ENCODE measurements around the gene CARMIL1. TPM values are rescaled to one million over a fixed set of nuclear protein-coding genes. Genes with fewer than 3 reads are reported as not detected.

CARMIL1 gene
- polyA plus RNA-seq, 4 donors, result 35.3 to 74.5 (median 47.2) TPM

GRCh38 chr6:25363427-25363826 lies 84.3 kb downstream of the CARMIL1 start:
- Histone ChIP-seq H3K4me3 (ENCODE audit: low read depth in 1 of 3, low read length in 3 of 3) (no peak overlapping the region), H3K36me3 (ENCODE audit: control insufficient read depth in 3 of 3, insufficient read depth in 2 of 3, low read depth in 1 of 3, low read length in 3 of 3) (no peaks in the 10 kb centered on the region), H3K27me3 (ENCODE audit: control insufficient read depth in 3 of 3, insufficient read depth in 3 of 3, low read length in 3 of 3) (no peaks in the 10 kb centered on the region), H3K27ac (ENCODE audit: low read depth in 1 of 3, low read length in 2 of 3) (no peak overlapping the region), H3K9me3 (ENCODE audit: control insufficient read depth in 2 of 2, insufficient read depth in 1 of 2, low read depth in 1 of 2, low read length in 1 of 2) (no peaks in the 10 kb centered on the region), H3K4me1 (ENCODE audit: control insufficient read depth in 3 of 3, insufficient read depth in 2 of 3, low read depth in 1 of 3, low read length in 2 of 3) (peaks cover 3 to 10% (median 8%) of the 10 kb centered on the region in 3 donors)
- 38 to 72% (median 59%) methylated on average over 2 of the region's 2 CpGs for WGBS, 3 donors
- DNase-seq, result no peak
- FAIRE-seq, result no peak

DNA sequence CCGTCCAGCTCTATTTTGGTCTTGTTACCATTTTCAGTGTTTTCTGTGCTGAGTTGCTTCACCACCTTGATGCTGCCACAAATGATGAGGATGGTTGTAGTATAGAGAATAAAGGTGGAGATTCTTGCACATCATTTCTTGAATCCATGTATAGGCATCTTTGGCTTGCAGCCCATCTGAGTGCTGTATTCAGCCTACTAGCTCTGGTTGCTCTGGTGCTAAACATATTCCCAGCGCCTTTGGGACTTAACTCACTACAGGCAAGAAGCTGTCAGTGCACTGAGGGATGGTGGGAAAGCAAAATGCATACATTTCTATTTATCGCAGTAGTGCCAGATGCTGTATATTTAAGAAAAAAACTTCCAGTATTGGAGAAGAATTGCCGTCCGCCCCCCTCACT lies 86.0 kb downstream of the CARMIL1 start:
- H3K36me3 ChIP-seq (ENCODE audit: control insufficient read depth in 3 of 3, insufficient read depth in 2 of 3, low read depth in 1 of 3, low read length in 3 of 3), result no peaks in the 10 kb centered on the region
- H3K27me3 ChIP-seq (ENCODE audit: control insufficient read depth in 3 of 3, insufficient read depth in 3 of 3, low read length in 3 of 3), result no peaks in the 10 kb centered on the region
- H3K9me3 ChIP-seq (ENCODE audit: control insufficient read depth in 2 of 2, insufficient read depth in 1 of 2, low read depth in 1 of 2, low read length in 1 of 2), result no peaks in the 10 kb centered on the region
- H3K27ac ChIP-seq (ENCODE audit: low read depth in 1 of 3, low read length in 2 of 3), result no peak overlapping the region
- FAIRE-seq (no peak), DNase-seq (no peak)
- WGBS, 3 donors, result 93 to 96% (median 94%) methylated on average over 5 of the region's 5 CpGs
- H3K4me3 ChIP-seq (ENCODE audit: low read depth in 1 of 3, low read length in 3 of 3), result no peak overlapping the region
- peaks cover 6 to 13% (median 11%) of the 10 kb centered on the region in 3 donors for H3K4me1 ChIP-seq (ENCODE audit: control insufficient read depth in 3 of 3, insufficient read depth in 2 of 3, low read depth in 1 of 3, low read length in 2 of 3)

DNA sequence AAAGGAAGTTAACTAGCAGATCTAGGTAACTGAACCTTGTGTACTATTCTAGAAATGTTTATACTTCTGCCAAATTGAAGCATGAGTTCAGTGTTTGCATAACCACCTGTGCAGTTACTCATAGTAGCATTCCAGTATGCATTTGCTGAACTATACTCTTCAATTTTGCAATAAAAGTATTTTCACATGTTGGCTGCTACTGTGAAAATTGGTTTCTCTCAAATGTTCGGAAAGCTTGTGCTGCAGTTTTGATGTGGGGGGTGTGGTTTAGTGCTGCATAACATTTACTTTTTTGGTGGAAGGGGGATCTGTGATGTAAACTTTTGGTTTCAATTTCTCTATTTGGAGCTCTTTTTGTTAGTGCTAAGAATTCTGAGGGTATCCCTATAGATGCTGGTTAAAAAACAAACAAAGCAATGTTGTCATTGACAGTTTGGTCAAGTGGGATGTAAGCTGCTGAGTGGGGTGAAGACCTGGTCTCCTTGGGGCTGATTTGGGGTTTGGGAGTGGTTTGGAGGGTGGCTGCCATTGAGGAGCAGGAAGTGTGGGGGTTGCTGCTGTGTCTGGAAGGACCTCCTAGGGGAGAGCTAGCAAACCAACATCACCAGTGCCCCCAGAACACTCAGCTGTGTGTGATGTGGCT lies 87.8 kb downstream of the CARMIL1 start:
- no peaks in the 10 kb centered on the region for H3K9me3 ChIP-seq (ENCODE audit: control insufficient read depth in 2 of 2, insufficient read depth in 1 of 2, low read depth in 1 of 2, low read length in 1 of 2)
- peak overlapping the region in 1 of 3 donors; percentile 25 for H3K27ac ChIP-seq (ENCODE audit: low read depth in 1 of 3, low read length in 2 of 3)
- FAIRE-seq (no peak), DNase-seq (no peak)
- WGBS, 3 donors, result 44 to 72% (median 55%) methylated on average over 1 of the region's 1 CpG
- H3K36me3 ChIP-seq (ENCODE audit: control insufficient read depth in 3 of 3, insufficient read depth in 2 of 3, low read depth in 1 of 3, low read length in 3 of 3), result no peaks in the 10 kb centered on the region
- H3K4me1 ChIP-seq (ENCODE audit: control insufficient read depth in 3 of 3, insufficient read depth in 2 of 3, low read depth in 1 of 3, low read length in 2 of 3), result peaks cover 6 to 18% (median 13%) of the 10 kb centered on the region in 3 donors
- no peaks in the 10 kb centered on the region for H3K27me3 ChIP-seq (ENCODE audit: control insufficient read depth in 3 of 3, insufficient read depth in 3 of 3, low read length in 3 of 3)
- no peak overlapping the region for H3K4me3 ChIP-seq (ENCODE audit: low read depth in 1 of 3, low read length in 3 of 3)

DNA sequence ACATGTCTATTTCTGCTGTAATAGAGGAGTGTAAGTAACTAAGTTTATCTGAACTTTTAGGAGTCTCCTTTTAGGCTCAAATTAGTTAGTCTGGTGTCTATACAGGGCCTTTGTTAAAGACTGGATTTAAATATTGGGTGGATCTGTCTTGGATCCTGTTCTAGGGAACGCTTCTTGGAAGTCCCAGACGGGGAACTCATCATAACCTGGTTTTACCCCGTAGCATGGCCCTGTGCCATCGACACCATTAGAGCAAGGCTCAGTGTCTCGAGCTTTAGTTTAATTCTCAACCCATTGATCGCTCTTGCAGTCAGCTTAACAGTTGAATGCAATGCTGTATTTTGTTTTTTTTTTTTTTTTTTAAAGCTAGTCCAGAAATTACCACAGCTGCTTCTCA lies 89.9 kb downstream of the CARMIL1 start:
- no peaks in the 10 kb centered on the region for H3K9me3 ChIP-seq (ENCODE audit: control insufficient read depth in 2 of 2, insufficient read depth in 1 of 2, low read depth in 1 of 2, low read length in 1 of 2)
- peaks cover 6 to 18% (median 13%) of the 10 kb centered on the region in 3 donors for H3K4me1 ChIP-seq (ENCODE audit: control insufficient read depth in 3 of 3, insufficient read depth in 2 of 3, low read depth in 1 of 3, low read length in 2 of 3)
- 23 to 62% (median 39%) methylated on average over 6 of the region's 6 CpGs for WGBS, 3 donors
- no peak for DNase-seq
- no peaks in the 10 kb centered on the region for H3K36me3 ChIP-seq (ENCODE audit: control insufficient read depth in 3 of 3, insufficient read depth in 2 of 3, low read depth in 1 of 3, low read length in 3 of 3)
- peak overlapping the region in 2 of 3 donors; percentile 37 to 87 for H3K27ac ChIP-seq (ENCODE audit: low read depth in 1 of 3, low read length in 2 of 3)
- no peak overlapping the region for H3K4me3 ChIP-seq (ENCODE audit: low read depth in 1 of 3, low read length in 3 of 3)
- FAIRE-seq, result no peak
- no peaks in the 10 kb centered on the region for H3K27me3 ChIP-seq (ENCODE audit: control insufficient read depth in 3 of 3, insufficient read depth in 3 of 3, low read length in 3 of 3)

- Histone ChIP-seq H3K27ac (ENCODE audit: low read depth in 1 of 3, low read length in 2 of 3) (peak overlapping the region; percentile 34 to 87 (median 37)), H3K4me3 (ENCODE audit: low read depth in 1 of 3, low read length in 3 of 3) (no peak overlapping the region), H3K36me3 (ENCODE audit: control insufficient read depth in 3 of 3, insufficient read depth in 2 of 3, low read depth in 1 of 3, low read length in 3 of 3) (no peaks in the 10 kb centered on the region), H3K4me1 (ENCODE audit: control insufficient read depth in 3 of 3, insufficient read depth in 2 of 3, low read depth in 1 of 3, low read length in 2 of 3) (peaks cover 6 to 18% (median 13%) of the 10 kb centered on the region in 3 donors), H3K27me3 (ENCODE audit: control insufficient read depth in 3 of 3, insufficient read depth in 3 of 3, low read length in 3 of 3) (no peaks in the 10 kb centered on the region), H3K9me3 (ENCODE audit: control insufficient read depth in 2 of 2, insufficient read depth in 1 of 2, low read depth in 1 of 2, low read length in 1 of 2) (no peaks in the 10 kb centered on the region)
- FAIRE-seq (no peak), DNase-seq (peak; percentile 78)
- WGBS, 3 donors, result 8 to 36% (median 21%) methylated on average over 10 of the region's 10 CpGs
Measured at GRCh38 chr6:25369433-25370177, 90.4 kb downstream of the CARMIL1 start.

GRCh38 chr6:25370178-25371036 lies 91.2 kb downstream of the CARMIL1 start:
- Histone ChIP-seq H3K4me1 (ENCODE audit: control insufficient read depth in 3 of 3, insufficient read depth in 2 of 3, low read depth in 1 of 3, low read length in 2 of 3) (peaks cover 6 to 18% (median 13%) of the 10 kb centered on the region in 3 donors), H3K27me3 (ENCODE audit: control insufficient read depth in 3 of 3, insufficient read depth in 3 of 3, low read length in 3 of 3) (no peaks in the 10 kb centered on the region), H3K4me3 (ENCODE audit: low read depth in 1 of 3, low read length in 3 of 3) (no peak overlapping the region), H3K36me3 (ENCODE audit: control insufficient read depth in 3 of 3, insufficient read depth in 2 of 3, low read depth in 1 of 3, low read length in 3 of 3) (no peaks in the 10 kb centered on the region), H3K27ac (ENCODE audit: low read depth in 1 of 3, low read length in 2 of 3) (peak overlapping the region in 2 of 3 donors; percentile 37), H3K9me3 (ENCODE audit: control insufficient read depth in 2 of 2, insufficient read depth in 1 of 2, low read depth in 1 of 2, low read length in 1 of 2) (no peaks in the 10 kb centered on the region)
- peak; percentile 48 to 62 for DNase-seq
- WGBS, 3 donors, result 39 to 62% (median 50%) methylated on average over 10 of the region's 10 CpGs
- FAIRE-seq, result no peak

- H3K27ac ChIP-seq (ENCODE audit: low read depth in 1 of 3, low read length in 2 of 3), result peak overlapping the region in 1 of 3 donors; percentile 37
- no peaks in the 10 kb centered on the region for H3K27me3 ChIP-seq (ENCODE audit: control insufficient read depth in 3 of 3, insufficient read depth in 3 of 3, low read length in 3 of 3)
- FAIRE-seq (no peak), DNase-seq (no peak)
- H3K4me3 ChIP-seq (ENCODE audit: low read depth in 1 of 3, low read length in 3 of 3), result no peak overlapping the region
- H3K9me3 ChIP-seq (ENCODE audit: control insufficient read depth in 2 of 2, insufficient read depth in 1 of 2, low read depth in 1 of 2, low read length in 1 of 2), result no peaks in the 10 kb centered on the region
- WGBS, 3 donors, result 82 to 86% (median 84%) methylated on average over 2 of the region's 2 CpGs
- peaks cover 6 to 18% (median 13%) of the 10 kb centered on the region in 3 donors for H3K4me1 ChIP-seq (ENCODE audit: control insufficient read depth in 3 of 3, insufficient read depth in 2 of 3, low read depth in 1 of 3, low read length in 2 of 3)
- H3K36me3 ChIP-seq (ENCODE audit: control insufficient read depth in 3 of 3, insufficient read depth in 2 of 3, low read depth in 1 of 3, low read length in 3 of 3), result no peaks in the 10 kb centered on the region
Measured at GRCh38 chr6:25371037-25371347, 91.8 kb downstream of the CARMIL1 start.

DNA sequence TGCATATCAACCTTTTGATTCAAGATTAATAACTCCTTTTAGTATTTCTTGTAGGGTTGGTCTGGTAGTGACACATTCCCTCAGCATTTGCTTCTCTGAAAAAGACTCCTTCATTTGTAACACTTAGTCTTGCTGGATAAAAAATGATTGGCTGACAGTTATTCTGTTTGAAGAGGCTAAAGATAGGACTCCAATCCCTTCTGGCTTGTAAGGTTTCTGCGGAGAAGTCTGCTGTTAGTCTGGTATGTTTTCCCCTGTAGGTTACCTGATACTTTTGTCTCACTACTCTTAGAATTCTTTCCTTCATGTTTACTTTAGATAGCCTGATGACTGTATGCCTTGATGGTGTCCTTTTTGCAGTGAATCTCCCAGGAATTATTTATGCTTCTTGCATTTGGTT lies 96.0 kb downstream of the CARMIL1 start:
- 94 to 100% (median 96%) methylated on average over 1 of the region's 1 CpG for WGBS, 3 donors
- FAIRE-seq, result no peak
- H3K4me3 ChIP-seq (ENCODE audit: low read depth in 1 of 3, low read length in 3 of 3), result no peak overlapping the region

More for the DNA sequence above, 96.0 kb downstream of the CARMIL1 start:
- no peak overlapping the region for H3K27ac ChIP-seq (ENCODE audit: low read depth in 1 of 3, low read length in 2 of 3)
- H3K27me3 ChIP-seq (ENCODE audit: control insufficient read depth in 3 of 3, insufficient read depth in 3 of 3, low read length in 3 of 3), result no peaks in the 10 kb centered on the region
- H3K4me1 ChIP-seq (ENCODE audit: control insufficient read depth in 3 of 3, insufficient read depth in 2 of 3, low read depth in 1 of 3, low read length in 2 of 3), result peaks cover 0 to 8% (median 5%) of the 10 kb centered on the region in 3 donors
- peaks cover 0 to 4% of the 10 kb centered on the region in 2 donors for H3K9me3 ChIP-seq (ENCODE audit: control insufficient read depth in 2 of 2, insufficient read depth in 1 of 2, low read depth in 1 of 2, low read length in 1 of 2)
- DNase-seq, result no peak
- no peaks in the 10 kb centered on the region for H3K36me3 ChIP-seq (ENCODE audit: control insufficient read depth in 3 of 3, insufficient read depth in 2 of 3, low read depth in 1 of 3, low read length in 3 of 3)
